ENCODE measurements around the gene MEIOC.
A peak's percentile ranks its signal among the peaks of the same experiment; 100 is the strongest.
"Not testable (repeated sequence)": the region's sequence is repeated elsewhere in the genome, so short reads cannot be mapped to it uniquely, and the experiment has no call there.

MEIOC gene

DNA sequence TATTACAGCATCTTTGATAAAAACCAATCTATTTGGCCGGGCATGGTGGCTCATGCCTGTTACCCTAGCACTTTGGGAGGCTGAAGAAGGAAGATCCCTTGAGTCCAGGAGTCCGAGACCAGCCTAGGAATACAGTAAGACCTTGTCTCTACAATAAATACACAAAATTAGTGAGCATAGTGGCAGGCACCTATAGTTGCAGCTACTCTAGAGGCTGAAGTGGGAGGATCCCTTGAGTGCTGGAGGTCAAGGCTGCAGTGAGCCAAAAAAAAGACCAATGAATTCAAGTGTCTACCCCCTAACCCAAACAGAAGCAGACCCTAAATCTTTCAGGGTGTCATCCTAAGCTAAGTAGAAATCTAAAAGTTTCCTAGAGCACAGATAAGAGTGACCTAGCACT, 7.3 kb upstream of the MEIOC start:
- DNase-seq: no peak

DNA sequence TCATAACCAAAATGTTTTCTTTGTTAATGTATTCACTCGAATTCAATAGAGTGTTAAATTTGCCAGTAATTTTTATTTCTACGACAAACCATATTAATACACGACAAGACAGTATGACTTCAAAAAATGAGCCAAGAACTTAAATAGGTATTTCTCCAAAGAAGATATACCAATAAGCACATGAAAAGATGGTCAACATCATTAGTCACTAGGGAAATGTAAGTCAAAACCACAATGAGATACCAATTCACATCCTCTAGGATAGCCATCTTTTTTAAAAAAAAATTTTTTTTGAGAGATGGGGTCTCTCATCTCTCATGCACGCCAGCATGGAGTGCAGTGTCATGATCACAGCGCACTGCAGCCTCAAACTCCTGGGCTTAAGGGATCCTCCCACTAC, 5.0 kb upstream of the MEIOC start:
- DNase-seq: no peak

DNA sequence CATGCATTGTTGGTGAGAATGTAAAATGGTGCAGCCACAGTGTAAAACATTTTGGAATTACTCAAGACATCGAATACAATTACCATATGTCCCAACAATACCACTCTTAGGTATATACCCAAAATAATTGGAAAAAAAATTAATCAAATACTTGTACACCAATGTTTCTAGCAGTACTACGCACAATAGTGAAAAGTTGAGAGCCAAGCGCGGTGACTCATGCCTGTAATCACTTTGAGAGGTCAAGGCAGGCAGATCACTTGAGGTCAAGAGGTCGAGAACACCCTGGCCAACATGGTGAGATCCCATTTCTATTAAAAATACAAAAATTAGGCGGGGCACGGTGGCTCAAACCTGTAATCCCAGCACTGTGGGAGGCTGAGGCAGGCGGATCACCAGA, 3.5 kb upstream of the MEIOC start:
- no peak for DNase-seq

DNA sequence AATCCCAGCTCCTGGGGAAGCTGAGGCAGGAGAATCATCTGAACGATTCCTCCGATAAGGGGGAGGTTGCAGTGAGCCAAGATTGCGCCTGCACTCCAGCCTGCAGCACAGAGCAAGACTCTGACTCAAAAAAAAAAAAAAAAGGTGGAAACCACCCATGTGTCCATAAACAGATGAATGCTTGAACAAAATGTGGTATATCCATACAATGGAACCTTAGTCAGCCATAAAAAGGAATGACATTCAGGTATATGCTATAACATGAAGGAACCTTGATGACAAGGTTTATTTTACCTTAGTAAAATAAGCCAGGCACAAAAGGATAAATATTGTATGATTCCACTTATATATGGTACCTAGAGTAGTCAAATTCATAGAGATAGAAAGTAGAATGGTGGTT, 2.9 kb upstream of the MEIOC start:
- no peak for DNase-seq

DNA sequence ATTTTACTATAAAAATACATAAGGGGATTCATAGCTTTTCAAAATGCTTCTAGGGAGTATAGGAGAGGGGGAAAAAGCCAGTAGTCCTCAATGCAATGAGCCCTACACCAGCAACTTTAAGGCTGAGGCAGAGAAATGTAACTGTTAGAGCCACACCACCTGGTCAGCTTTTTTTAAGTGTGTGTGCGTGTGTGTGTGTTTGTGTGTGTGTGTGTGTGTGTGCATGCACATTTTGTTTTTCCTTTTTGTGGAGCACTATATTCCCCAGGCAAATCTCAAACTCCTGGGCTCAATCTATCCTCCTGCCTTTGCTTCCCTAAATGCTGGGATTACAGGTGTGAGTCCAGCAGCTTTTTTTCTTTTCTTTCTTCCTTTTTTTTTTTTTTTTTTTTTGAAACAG, 2.3 kb upstream of the MEIOC start:
- DNase-seq: no peak

DNA sequence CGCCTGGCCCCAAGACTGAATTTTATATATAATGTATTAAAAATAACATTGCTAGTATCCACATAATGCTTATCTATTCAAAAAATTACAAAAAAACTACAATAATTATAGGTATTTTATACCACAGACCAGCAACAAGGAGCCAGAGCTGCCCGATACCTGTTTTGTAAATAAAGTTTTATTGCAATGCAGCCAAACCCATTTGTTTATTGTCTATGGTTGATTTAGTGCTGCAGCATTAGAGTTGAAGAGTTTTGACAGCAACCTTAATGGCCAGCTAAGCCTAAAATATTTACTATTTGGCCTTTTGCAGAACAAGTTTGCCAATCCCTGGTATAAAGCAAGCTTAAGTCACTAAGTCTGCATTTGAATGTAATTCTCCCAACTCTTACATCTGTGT, 5.6 kb downstream of the MEIOC start:
- DNase-seq: no peak

DNA sequence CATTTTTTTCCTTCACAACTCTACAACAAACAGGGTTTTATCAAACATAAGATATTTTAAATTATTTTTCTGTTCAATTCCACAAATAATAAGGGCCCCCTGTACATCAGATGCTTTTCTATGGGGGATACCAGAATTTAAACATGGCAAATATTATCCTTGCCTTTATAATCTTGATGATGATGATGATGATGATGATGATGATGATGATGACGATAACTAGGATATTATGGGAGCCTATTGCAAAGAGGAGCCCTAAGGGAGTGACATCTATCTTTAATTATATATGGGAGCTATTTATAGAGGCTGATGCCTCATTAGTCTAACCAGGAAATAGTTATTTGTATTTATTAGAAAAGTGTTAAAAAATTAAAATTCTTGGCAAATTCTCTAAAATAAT, 6.8 kb downstream of the MEIOC start:
- DNase-seq: no peak

DNA sequence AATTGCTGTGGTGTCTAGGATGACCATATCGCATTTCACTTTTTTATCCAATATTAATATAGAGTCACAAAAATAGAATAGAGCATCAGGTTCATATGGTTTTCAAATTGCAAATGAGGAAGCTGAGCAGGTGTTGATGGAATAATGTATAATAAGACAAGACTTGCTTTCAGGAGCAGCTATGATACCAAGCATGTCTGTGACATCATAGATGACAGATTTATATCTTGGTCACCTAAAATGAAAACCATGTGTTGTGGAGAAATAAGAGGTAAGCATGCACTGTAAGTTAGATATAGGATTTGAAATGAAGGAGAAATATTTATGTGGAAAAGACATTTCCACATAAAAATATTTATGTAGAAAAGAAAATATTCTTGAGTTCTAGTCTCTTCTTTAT, 8.6 kb downstream of the MEIOC start:
- DNase-seq: no peak

DNA sequence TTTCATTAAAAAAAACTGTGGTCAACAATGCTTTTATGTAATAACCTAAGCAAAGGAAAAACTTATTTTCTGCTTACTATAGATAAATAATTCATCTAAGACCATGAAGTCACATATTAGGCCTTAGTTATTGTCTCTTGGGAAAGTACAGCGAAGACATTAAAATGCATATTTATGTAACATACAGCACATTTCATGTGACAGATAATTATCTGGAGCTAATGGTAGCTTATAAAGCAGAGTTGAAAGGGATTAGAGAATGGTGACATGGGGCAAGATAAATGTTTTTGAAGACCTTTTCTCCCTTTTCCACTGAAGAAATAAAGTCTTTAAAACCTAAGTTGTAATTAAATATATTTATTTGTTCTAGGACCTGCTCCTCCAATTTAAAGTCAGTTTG, 9.7 kb downstream of the MEIOC start:
- no peak for DNase-seq

DNA sequence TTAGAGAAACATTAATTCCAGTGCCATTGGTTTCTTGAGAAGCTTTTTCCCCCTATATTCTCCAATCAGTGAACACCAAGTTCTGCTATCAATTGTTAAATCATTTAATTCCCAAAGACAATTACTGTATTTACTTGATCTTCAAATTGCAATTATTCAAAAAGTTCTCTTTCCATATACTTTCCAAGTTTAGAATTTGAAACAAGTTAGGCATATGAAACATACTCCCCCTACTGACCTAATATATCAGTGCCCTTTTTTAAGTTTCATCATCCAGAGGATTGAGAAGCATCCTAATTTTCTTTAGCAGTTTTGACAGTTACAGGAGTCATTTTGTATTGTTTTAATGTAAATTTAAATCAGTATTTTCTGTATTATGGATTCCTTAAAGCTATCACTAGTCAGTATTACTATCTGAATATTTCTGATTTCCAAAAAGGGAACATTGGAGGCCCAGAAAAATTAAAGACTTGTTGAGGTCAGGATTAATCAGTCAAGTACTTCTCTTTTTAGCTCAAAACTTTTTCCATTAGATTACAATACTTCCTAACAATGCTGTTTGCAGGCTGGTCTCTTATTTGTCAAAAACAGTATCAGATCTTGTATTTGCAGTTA, 16.3 kb downstream of the MEIOC start:
- DNase-seq: no peak

DNA sequence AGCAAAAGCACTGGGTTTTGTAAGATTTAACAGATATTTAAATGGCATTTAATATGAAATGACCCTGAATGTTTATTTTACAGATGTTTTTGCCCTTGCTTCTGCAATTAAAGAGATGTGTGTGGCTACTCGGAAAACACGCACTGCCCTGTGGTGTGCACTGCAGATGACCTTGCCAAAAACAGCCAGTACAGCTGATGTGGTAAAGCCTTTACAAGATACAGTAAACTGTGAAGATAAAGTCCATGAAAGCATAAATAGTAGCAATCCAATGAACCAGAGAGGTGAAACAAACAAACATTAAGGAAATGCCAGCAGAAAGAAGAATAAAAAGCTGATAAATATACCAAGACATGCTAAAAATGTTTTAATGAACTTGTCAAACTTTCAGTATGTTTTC, 17.6 kb downstream of the MEIOC start:
- no peak for DNase-seq

DNA sequence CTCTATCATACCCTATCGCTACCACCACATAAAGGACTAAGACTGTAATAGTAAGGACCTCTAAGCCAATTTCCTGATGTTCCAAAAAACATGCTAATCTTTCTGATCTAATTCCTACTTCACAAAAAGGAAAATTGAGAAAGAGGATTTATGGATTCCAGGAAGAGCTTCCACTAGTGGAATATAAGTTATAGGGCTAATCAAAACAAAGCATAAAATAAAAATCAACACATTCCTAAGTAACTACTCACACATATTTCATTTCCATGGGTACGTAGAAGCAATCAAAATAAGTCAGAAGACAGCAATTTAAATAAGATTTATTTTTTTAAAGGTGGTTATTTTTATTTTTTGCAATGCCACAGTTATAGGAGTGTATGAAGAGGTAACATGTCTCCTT, 20.9 kb downstream of the MEIOC start:
- DNase-seq: no peak

DNA sequence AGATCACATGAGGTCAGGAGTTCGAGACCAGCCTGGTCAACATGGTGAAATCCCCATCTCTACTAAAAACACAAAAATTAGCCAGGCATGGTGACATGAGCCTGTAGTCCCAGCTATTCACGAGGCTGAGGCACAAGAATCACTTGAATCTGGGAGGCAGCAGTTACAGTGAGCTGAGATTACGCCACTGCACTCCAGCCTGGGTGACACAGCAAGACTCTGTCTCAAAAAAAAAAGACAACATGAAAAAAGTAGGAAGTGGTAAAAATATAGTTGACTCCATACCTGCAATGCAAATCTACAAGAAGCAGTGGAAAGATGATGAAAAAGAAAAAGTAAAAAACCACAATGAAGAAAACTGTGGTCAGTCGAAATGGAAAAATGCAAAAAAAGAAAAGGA, 27.0 kb downstream of the MEIOC start:
- not testable (repeated sequence) for DNase-seq

DNA sequence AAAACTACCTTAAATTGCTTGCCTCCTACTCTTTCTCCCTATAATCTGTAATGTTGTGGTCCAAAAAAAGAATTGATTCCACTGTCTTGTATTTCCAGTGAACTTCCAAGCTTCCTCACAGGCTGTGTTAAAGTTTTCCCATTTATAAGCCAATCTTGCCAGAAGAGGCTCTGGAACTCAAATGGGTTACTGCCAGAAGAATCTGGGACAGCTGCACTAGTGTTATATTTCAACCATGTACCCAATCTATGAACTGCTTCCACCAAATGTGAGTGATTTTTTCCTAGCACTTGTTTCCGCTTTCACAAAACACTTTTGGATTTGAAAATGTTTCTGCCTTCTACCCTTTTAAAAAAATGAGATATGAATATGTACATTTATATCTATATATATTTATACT, 31.5 kb downstream of the MEIOC start:
- no peak for DNase-seq

DNA sequence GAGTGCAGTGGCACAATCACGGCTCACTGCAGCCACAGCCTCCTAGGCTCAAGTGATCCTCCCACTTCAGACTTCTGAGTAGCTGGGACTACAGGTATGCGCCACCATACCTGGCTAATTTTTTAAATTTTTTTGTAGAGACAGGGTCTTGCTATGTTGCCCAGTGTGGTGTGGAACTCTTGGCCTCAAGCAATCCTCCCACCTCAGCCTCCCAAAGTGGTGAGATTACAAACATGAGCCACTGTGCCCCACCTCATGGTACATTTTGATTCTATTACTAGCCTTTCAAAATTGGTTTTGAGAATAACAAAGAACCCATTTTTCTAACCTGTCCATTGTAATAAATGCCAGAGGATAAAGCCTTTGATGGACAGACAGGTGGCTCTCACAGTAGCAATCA, 31.9 kb downstream of the MEIOC start:
- DNase-seq: no peak

DNA sequence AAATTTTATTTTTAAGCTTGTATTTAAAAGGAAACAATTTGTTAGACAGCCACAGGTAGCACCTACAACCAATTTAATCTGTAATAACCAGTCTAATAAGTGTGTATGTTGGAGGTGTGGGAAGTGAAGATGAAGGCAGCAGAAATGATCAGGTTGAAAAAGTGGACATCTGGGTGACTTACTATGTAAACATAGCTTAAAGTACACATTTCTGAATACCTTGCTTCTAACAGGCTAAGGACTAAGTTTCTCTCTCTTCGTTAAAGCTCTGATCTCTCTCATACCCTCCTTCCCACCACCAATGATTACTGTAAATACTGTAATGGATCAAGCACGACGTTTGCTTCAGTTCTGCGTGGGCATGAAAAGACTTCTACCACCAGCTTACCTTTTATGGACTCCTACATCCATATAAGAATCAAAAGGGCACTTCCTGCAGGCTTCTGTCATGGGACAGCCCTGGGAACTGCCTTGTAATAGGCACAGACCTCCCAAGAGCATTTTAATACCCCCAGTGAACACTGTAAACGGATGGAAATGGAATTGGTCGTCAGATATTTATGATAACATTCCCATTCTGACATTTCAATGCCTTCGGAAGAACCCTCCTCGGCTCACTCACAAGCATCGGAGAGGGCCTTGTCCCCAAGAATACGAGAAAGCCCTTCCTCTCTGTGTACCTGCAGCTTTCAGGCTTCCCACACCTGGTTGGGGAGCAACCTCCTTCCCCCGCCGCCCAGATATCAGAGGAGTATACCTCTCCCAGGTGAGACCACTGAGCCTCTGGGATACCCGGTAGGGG, 32.6 kb downstream of the MEIOC start:
- DNase-seq: no peak

DNA sequence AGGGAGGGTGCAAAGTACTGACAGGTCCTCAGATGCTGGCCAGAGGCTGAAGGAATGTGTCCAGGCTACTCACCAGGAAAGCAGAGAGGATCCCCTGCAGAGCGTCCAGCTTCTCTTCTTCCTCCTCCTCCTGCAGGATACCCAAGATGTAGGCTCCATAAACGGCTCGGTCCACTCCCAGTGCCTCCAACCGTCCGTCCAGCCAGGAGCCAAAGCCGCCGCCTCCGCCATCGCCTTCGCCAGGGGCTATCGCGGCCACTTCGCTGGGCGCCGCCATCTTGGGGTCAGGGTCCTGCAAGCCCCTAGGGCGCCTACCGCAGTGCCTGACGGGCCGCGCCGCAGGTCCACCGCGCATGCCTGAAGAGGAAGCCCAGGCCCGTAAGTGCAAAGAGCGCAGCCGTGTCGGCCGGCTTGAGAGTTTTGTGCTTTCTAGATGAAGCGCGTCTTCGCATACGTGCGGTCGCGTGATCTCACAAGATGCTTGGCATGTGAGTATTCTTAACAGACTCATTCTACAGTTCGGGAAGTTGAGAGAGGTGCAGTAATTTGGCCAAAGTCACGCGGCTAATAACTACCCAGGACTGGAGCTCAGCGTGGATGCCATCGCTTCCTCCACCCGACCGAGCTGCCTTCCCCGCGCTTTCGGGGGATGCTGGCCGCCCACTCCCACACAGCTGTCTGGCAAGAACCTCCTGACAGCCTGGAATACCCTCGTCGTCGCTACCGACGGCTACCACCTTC, 33.4 kb downstream of the MEIOC start, which contains the start of gene CCDC43:
TSS of gene CCDC43 (minus strand) at position 300 of the 741 bp plus-strand sequence. CDS start at position 277, 23 bp downstream.
- peak; percentile 35 for DNase-seq

DNA sequence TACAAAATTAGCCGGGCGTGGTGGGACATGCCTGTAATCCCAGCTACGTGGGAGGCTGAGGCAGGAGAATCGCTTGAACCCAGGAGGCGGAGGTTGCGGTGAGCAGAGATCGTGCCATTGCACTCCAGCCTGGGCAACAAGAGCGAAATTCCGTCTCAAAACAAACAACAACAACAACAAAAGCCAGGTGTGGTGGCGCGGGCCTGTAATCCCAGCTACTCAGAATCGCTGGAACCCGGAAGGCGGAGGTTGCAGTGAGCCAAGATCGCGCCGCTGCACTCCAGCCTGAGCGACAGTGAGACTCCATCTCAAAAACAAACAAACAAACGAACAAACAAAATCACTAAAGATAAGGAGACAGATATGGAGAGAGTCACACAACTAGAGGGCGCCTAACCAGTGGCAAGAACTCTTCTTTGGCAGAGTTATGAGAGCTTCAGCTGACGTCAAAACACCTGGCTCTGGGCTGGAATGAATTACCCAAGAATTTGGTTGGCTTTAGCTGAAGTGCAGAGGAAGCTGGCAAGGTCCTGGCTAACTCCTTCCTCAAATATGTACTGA, 34.6 kb downstream of the MEIOC start:
- peak; percentile 40 for DNase-seq

DNA sequence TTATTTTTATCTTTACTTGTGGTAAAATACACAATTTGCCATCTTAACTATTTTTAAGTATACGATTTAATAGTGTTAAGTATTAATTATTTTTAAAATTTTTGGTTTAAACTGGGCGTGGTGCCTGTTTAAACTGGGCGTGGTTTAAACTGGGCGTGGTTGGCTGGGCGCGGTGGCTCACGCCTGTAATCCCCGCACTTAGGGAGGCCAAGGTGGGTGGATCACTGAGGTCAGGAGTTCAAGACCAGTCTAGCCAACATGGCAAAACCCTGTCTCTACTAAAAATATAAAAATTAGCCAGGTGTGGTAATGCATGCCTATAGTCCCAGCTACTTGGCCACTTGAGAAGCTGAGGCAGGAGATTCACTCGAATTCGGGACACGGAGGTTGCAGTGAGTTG, 37.3 kb downstream of the MEIOC start:
- DNase-seq: no peak

DNA sequence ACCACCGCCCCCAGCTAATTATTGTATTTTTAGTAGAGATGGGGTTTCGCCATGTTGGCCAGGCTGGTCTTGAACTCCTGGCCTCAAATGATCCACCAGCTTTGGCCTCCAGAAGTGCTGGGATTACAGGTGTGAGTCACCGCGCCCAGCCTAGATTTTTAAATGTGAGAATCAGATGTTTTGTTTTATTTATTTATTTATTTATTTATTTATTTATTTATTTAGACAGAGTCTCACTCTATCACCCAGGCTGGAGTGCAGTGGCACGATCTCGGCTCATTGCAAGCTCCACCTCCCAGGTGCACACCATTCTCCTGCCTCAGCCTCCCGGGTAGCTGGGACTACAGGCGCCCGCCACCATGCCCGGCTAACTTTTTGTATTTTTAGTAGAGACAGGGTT, 44.0 kb downstream of the MEIOC start:
- not testable (repeated sequence) for DNase-seq

DNA sequence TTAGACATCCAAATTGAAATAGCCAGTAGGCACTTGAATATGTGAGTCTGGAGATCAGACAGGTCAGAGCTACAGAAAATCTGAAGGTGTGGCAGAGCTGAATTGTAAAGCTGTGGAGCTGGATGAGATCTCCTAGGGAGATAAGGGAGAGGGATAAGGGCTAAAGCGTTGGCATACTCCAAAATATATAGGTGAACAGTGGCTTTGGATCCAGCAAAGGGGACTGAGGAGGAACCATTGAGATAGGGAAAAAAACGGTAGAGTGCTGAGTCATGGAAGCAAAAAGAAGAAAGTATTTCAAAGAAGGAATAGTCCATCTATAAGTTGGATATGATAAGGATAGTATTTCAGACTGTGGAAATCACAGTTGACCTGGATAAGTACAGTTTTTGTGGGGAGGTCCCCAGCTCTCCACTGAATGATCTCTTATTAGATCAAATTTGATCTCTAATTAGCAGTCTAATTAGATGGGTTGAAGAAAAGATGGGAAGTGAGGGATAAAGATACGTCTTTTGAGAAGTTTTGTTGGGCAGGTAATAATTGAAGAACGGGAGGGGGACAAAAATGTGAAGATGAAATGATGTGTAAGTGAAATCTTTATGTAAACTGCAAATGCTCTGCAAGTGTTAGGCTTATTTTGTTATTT, 51.6 kb downstream of the MEIOC start:
- DNase-seq: no peak

DNA sequence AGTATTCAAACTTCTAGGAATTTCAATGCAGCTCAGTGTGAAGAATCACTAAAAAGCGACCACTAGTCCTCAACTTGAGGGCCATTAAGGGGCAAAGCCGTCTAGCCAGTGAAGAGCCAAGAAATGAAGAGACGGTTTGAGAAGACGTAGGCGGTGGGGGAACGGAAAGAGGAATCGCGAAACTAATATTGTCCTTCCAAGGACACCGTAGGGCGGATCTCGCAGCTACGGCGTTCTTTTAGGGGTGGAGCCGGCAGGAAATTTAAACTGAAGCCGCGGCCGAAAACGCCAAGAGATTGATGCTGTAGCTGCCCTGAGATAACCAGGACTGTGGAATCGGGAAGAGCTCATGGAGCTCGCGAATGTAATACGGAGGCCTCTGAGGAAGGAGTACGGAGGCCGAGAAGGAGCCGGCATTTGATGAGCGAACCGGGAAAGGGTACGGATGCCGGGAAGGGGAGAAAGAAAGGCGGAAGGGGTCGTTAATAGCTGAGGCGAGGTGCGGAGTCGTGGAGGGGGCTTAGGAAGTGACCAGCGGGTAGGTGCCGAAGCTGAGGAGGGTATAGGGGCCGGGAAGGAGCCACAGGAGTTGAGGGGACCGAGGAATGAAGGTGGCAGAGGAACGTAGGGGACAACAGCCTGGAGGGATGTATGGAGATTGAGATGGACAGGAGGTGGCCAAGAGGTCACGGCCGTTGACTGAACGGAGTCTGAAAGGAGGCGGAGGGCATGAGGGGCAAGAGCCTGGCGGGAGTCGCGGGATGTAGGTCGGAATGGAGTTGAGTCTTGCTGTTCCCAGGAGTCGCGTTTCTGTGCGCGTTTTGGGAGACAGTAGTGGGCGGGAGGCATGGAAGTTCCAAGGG, 52.4 kb downstream of the MEIOC start, which contains the start of gene DBF4B:
TSS of gene DBF4B (plus strand) at position 265 of the 863 bp plus-strand sequence. CDS start at position 421, 156 bp downstream.
- DNase-seq: peak; percentile 74
